Urinary bladder (tissue), 4 donors: Measurements from ENCODE around the gene NAP1L4. TPM values are rescaled to one million over a fixed set of nuclear protein-coding genes. Genes with fewer than 3 reads are reported as not detected.

Experiments
- DNase-seq: peaks from one replicate; pipeline ENCODE4 v3.0.0-alpha.2; 2015; ENCODE audit errors: extremely low spot score
- H3K27ac ChIP-seq: one replicate; pipeline ENCODE4 v1.5.1; 2013; ENCODE audit warnings: low read depth, mild to moderate bottlenecking, moderate library complexity
- H3K36me3 ChIP-seq: one replicate; pipeline ENCODE4 v1.6.1; 2013; ENCODE audit warnings: mild to moderate bottlenecking, moderate library complexity; ENCODE audit not compliant: insufficient read depth
- H3K4me1 ChIP-seq: one replicate; pipeline ENCODE4 v1.6.1; 2013; ENCODE audit warnings: mild to moderate bottlenecking, moderate library complexity; ENCODE audit not compliant: insufficient read depth
- H3K4me3 ChIP-seq: one replicate; pipeline ENCODE4 v1.5.1; 2013; ENCODE audit warnings: low read depth, low read length
- WGBS: extraction: QIAGEN DNeasy Blood & Tissue Kit; methylation state at CpG from one replicate; pipeline ENCODE4 v1.1.7; 2013; 5-methylcytosine and 5-hydroxymethylcytosine counted together
- polyA plus RNA-seq: library from polyadenylated mRNA; stranded (reverse); fragments of 200-250 nt; gene quantifications from one replicate; pipeline ENCODE4 v1.2.3, GENCODE V29; 2013
- total RNA-seq: library from RNA; depleted of rRNA; stranded (reverse); fragments of >200 nt; gene quantifications from one replicate; pipeline ENCODE4 v1.2.3, GENCODE V29; 2014
- donor health status: healthy with polysubstance abuse.
- donor health status: healthy.

The NAP1L4 gene
- total and polyA plus RNA-seq, 2 donors, result 86.9 to 154 TPM

- Histone ChIP-seq H3K27ac (no peak overlapping the region), H3K36me3 (no peaks in the 10 kb centered on the region), H3K4me1 (no peaks in the 10 kb centered on the region), H3K4me3 (no peak overlapping the region)
- DNase-seq, result no peak
- WGBS, result 80% methylated on average over 13 of the region's 13 CpGs
Measured at GRCh38 chr11:2995031-2995561, 3.0 kb upstream of the NAP1L4 start.

- Histone ChIP-seq H3K4me1 (no peaks in the 10 kb centered on the region), H3K36me3 (no peaks in the 10 kb centered on the region), H3K27ac (no peak overlapping the region), H3K4me3 (no peak overlapping the region)
- no peak for DNase-seq
- 87% methylated on average over 4 of the region's 4 CpGs for WGBS
Measured at GRCh38 chr11:2994336-2994730, 2.2 kb upstream of the NAP1L4 start.

- Histone ChIP-seq H3K4me3 (peak overlapping the region; percentile 99), H3K27ac (no peak overlapping the region)
- DNase-seq, result no peak
Measured at GRCh38 chr11:2992997-2993325, 832 bp upstream of the NAP1L4 start.

GRCh38 chr11:2991452-2992233 is 486 bp downstream of the NAP1L4 start:
- Histone ChIP-seq H3K36me3 (no peaks in the 10 kb centered on the region), H3K4me1 (peaks cover 2% of the 10 kb centered on the region), H3K27ac (peak overlapping the region; percentile 97), H3K4me3 (peak overlapping the region; percentile 99)
- WGBS, result under 1% methylated on average over 79 of the region's 79 CpGs
- no peak for DNase-seq

More at GRCh38 chr11:2992997-2993325, 832 bp upstream of the NAP1L4 start:
- WGBS, result 30% methylated on average over 7 of the region's 7 CpGs
- H3K4me1 ChIP-seq, result peaks cover 2% of the 10 kb centered on the region
- H3K36me3 ChIP-seq, result no peaks in the 10 kb centered on the region

GRCh38 chr11:2990617-2991451 is 1.3 kb downstream of the NAP1L4 start:
- H3K4me1 ChIP-seq, result peaks cover 2% of the 10 kb centered on the region
- H3K36me3 ChIP-seq, result no peaks in the 10 kb centered on the region
- peak overlapping the region; percentile 97 for H3K27ac ChIP-seq
- H3K4me3 ChIP-seq, result peak overlapping the region; percentile 99
- DNase-seq, result no peak
- 6% methylated on average over 17 of the region's 17 CpGs for WGBS

- no peak overlapping the region for H3K4me3 ChIP-seq
- no peaks in the 10 kb centered on the region for H3K36me3 ChIP-seq
- peaks cover 2% of the 10 kb centered on the region for H3K4me1 ChIP-seq
- no peak for DNase-seq
- WGBS, result 35% methylated on average over 3 of the region's 3 CpGs
- no peak overlapping the region for H3K27ac ChIP-seq
Measured at GRCh38 chr11:2989551-2989950, 2.6 kb downstream of the NAP1L4 start.

GRCh38 chr11:2989006-2989405 is 3.1 kb downstream of the NAP1L4 start:
- no peaks in the 10 kb centered on the region for H3K36me3 ChIP-seq
- peaks cover 2% of the 10 kb centered on the region for H3K4me1 ChIP-seq
- H3K27ac ChIP-seq, result peak overlapping the region; percentile 34
- WGBS, result 31% methylated on average over 4 of the region's 4 CpGs
- peak overlapping the region; percentile 24 for H3K4me3 ChIP-seq
- DNase-seq, result no peak

- 62% methylated on average over 11 of the region's 11 CpGs for WGBS
- H3K4me1 ChIP-seq, result peaks cover 2% of the 10 kb centered on the region
- no peak for DNase-seq
- H3K27ac ChIP-seq, result peak overlapping the region; percentile 1
- no peaks in the 10 kb centered on the region for H3K36me3 ChIP-seq
- H3K4me3 ChIP-seq, result no peak overlapping the region
Measured at GRCh38 chr11:2987881-2988861, 4.0 kb downstream of the NAP1L4 start.

GRCh38 chr11:2983908-2984307 is 8.2 kb downstream of the NAP1L4 start:
- no peak overlapping the region for H3K27ac ChIP-seq
- DNase-seq, result no peak
- 92% methylated on average over 4 of the region's 4 CpGs for WGBS
- no peaks in the 10 kb centered on the region for H3K4me1 ChIP-seq
- no peaks in the 10 kb centered on the region for H3K36me3 ChIP-seq
- H3K4me3 ChIP-seq, result no peak overlapping the region

- H3K4me3 ChIP-seq, result no peak overlapping the region
- DNase-seq, result no peak
- H3K27ac ChIP-seq, result no peak overlapping the region
- H3K4me1 ChIP-seq, result no peaks in the 10 kb centered on the region
- 63% methylated on average over 2 of the region's 2 CpGs for WGBS
- peaks cover 2% of the 10 kb centered on the region for H3K36me3 ChIP-seq
Measured at GRCh38 chr11:2982214-2982613, 9.9 kb downstream of the NAP1L4 start.

- 93% methylated on average over 8 of the region's 8 CpGs for WGBS
- no peak overlapping the region for H3K4me3 ChIP-seq
- peaks cover 2% of the 10 kb centered on the region for H3K36me3 ChIP-seq
- H3K27ac ChIP-seq, result no peak overlapping the region
- DNase-seq, result no peak
- no peaks in the 10 kb centered on the region for H3K4me1 ChIP-seq
Measured at GRCh38 chr11:2981130-2981529, 11.0 kb downstream of the NAP1L4 start.

- Histone ChIP-seq H3K27ac (no peak overlapping the region), H3K4me1 (no peaks in the 10 kb centered on the region), H3K36me3 (peaks cover 2% of the 10 kb centered on the region), H3K4me3 (no peak overlapping the region)
- 76% methylated on average over 6 of the region's 6 CpGs for WGBS
- no peak for DNase-seq
Measured at GRCh38 chr11:2980168-2980840, 11.8 kb downstream of the NAP1L4 start.
